ENCODE measurements around the gene PXT1.
"Not testable (repeated sequence)": the region's sequence is repeated elsewhere in the genome, so short reads cannot be mapped to it uniquely, and the experiment has no call there.

PXT1 gene

DNA sequence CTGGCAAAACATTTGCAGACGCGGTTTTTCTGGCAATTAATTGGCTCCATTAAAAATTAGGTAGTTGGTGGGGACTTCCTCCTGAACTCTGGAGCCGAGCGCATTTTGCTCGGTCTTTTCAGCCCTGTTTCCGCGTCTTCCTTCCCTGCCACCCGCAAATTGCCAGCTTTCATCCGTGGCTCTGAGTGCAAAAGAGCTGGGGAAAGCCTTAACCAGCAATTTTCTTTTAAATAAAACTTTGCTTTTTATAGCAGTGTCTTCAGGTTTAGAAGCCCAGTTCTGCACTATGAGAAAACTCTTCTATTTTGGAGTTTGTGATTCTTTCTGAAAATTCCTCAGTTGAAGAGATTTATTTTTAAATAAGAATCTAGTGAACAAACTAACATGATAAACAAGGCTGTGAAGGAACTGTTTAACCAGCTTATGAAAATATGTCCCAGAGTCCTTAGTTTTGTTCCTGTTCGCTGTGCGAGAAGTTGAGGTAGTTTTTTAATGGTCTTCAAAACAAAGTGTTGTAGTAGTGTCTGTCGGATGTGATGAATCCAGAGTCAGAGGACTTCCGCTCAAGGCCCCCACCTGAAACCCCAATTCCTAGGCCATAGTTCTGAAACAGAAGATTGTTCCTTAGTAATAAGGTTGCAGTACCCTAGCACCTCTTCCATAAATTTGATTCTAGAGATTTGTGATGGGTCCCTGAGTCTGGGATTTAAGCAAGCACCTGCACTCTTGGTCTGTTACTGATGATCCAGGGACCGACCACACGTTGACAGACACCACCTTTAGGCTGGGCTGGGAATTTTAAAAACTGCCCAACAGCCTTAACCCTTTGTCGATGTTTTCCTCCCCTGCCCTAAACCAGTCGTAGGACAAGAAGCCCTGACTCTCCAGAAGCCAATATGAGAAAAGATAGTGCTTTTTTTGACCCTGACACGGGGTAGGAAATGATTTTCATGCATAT lies 1.1 kb upstream of the PXT1 start:
- no peak for DNase-seq (ENCODE audit: low read depth)

DNA sequence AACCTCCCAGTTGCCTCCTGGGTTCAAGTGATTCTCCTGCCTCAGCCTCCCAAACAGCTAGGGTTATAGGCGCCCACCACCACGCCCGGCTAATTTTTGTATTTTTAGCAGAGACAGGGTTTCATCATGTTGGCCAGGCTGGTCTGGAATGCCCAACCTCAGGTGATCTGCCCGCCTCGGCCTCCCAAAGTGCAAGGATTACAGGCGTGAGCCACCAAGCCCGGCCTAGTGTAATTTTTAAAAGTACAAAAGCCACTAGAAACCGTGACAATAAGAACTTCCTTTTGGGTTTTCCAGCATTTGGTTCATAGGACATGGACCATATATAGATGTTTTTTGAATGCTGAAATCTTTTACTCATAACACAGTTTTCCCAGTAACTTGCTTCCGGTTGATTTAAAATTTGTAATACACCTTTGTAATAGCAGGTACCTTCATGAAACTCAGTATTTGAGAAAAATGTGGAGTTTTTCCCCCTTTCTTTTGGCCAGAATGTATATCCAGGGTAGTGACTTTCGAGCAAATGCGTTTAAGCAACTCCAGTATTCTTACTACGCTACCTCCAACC lies 467 bp downstream of the PXT1 start:
- no peak for DNase-seq (ENCODE audit: low read depth)

DNA sequence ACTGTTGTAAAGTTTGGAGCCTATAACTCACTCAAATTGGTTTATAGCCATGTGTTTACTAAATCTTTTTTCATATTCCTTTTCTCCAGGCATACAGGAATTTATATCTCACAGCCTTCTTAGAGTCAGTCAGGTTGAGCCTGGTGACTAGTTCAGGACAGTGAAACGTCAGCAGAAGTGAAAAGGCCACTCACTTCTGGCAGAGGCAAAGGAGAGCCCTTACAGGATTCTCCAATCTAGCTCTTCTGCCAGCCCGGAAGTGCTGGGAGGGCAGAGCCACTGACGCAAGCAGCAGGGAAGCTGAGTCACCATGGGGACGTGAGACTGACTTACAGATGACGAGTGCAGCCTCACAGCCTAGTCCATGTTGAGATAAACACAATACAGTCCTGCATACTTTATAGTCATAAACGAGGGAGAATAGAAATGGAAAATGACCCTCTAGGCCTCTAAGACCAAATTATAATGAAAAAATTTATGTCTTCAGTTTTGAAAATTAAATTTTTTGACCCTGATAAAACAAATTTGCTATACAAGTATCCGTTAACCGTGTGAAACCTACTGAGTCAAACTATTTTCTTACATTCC lies 1.3 kb downstream of the PXT1 start:
- DNase-seq (ENCODE audit: low read depth) = peak; percentile 61

DNA sequence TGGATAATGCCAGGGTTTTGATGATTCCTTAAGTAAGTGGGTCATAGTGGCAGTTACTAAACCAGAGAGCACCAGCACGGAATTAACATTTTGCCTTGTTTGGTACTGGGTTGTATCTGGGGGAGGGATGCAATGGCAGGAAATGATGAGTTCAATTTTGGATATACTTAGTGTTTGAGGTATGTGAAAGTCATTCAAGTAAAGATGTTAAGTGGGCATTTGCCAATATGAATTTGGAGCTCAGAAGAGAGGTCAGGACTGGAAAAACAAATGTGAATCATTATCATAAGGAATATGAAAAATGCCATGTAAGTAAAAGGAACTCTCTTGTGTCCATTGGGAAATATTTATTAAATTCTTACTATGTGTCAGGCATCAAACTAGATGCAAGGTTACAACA lies 6.2 kb downstream of the PXT1 start:
- no peak for DNase-seq (ENCODE audit: low read depth)

DNA sequence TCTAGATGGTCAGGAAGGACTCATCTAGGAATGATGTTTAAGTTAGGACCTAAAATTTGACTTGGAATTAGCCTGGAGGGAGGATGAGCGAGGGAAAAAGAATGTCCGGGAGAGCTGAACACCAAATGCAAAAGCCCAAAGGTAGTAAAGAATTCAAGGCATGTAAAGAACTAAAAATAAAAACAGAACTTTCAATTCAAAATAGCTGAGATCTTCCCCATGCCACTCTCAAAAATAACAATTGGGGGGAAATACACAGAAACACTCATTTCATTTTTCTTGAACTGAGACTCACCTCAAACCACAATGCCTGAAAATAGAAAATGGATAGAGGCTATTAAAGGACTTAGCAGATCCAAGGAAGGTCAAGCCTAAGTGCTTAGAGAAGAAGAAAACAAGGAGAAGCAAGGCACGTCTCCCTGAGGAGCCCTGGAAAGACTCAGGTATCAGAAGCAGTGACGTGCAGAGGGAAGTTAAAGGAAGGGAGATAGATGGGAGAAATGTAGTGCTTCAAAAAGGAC lies 10.4 kb downstream of the PXT1 start:
- DNase-seq (ENCODE audit: low read depth) = no peak

DNA sequence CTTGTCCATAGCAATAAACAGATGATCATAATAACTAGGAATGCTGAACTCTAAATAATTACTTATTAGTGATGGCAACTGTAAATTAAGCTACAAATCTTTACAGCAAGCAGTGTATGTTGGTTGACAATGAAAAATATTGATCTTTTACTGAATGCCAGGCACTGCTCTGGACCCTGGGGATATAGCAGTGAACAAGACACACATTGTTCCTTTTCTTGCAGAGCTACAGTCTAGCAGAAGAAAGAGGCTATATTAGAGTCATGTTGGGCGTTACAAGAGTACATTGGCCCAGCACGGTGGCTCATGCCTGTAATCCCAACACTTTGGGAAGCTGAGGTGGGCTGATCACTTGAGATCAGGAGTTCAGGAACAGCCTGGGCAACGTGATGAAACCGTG lies 11.5 kb downstream of the PXT1 start:
- DNase-seq (ENCODE audit: low read depth) = no peak

DNA sequence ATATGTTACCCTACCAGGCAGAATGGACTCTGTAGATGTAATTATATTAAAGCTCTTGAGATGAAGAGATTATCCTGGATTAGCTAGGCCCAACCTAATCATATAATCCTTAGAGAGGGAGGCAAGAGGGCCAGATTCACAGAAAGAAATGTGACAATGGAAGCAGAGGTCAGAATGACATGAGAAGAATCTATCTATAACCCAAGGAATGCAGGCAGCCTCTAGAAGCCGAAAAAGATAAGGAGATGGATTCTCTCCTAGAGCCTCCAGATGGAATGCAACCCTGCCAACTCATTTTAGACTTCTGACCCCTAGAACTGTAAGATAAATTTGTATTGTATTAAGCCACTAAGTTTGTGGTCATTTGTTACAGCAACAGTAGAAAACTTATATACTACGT lies 12.3 kb downstream of the PXT1 start:
- DNase-seq (ENCODE audit: low read depth) = no peak

DNA sequence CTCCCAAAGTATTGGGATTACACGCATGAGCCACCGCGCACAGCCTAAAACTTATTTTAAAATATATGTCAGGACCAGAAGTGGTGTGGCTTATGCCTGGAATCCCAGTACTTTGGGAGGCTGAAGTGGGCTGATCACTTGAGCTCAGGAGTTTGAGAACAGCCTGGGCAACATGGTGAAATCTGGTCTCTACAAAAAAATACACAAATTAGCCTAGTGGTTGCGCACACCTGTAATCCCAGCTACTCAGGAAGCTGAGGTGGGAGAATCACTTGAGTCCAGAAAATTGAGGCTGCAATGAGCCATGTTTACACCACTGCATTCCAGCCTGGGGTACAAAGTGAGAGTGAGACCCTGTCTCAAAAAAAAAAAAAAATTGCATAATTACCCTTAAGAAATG lies 13.7 kb downstream of the PXT1 start:
- DNase-seq (ENCODE audit: low read depth) = no peak

DNA sequence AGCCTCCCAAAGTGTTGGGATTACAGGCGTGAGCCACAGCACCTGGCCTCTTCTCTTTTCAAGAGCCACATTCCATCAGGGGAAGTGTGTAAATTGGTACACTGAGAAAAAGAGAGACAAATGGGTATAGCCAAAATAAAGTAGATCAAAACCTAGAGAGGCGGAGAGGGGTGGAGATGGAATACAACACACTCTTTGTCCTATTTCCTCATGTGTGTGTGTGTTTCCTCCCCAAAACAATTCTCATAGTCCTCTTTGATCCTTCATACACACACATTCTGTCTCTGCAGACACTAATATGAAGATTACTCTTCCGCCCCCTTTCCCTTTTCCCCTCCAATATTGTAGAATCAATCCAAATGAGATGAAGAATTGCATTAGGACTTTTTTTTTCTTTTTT lies 16.0 kb downstream of the PXT1 start:
- DNase-seq (ENCODE audit: low read depth) = no peak

DNA sequence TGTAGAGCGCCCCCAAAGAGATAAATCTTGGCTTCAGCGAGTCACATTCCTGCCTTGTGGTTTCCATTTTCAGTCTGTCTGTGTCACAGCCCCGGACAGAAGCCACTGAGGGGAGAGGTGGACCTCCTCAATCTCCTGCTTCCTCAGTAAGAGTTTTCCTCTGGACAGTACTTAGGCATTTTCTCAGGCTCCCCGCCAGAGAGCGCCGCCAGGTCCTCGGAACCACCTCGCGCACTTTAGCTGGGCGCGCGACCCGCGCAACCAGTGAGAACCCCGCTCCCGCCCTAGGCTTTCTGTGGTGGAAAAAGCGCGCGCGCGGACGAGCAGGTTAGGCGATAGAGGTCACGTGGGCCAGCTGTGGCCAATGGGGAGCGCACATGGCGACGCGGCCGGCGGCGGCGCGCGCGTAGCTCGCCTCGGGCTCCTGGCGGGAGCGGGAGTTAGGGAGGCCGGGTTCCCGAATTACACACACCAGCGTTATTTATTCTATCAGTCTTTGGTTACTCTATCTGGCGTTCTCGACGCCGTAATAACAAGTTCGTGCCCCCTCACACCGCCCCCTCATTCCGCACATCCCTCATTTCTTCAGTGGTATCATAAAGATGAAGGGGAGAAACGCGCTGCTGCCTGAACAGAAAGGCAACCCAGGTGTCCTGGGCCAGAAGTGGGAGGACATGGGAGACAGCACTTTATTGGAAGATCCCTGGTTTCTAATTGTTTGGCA lies 19.4 kb downstream of the PXT1 start:
- peak; percentile 95 for DNase-seq (ENCODE audit: low read depth)

DNA sequence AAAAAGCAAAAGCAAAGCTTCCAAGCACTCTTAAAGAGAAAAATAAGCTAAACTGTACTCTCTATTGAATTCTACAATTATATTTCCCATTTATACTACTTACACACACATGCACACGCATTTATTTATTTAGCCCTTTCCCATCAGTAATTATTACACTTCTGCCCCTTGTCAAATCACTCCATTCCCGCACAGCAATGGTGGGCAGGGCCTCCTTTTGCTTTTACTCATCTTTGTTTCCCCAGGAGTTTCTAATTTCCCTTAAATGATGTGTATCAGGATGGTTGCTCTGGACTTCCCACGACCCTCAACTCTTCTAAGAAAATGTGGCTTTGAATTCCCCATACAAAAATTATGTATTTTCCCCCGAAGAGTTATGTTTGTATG lies 19.9 kb downstream of the PXT1 start:
- no peak for DNase-seq (ENCODE audit: low read depth)

DNA sequence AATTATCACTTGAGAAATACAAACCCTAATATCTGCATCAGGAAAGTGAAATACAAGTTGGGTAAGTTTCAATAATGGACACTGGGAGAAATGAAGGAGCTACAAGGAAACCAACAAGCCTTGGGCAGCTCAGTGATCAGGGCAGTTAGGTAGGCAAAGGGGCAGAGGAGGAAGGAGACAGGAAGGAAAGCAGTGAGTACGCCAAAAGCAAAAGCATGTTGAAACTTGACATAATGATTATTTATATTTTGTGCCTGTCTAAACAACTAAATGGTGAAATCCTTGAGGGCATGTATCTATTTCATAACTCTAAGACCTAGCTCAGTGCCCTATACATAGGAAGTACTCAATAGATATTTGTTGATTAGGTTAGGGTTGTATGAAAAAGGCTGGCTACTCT lies 23.3 kb downstream of the PXT1 start:
- no peak for DNase-seq (ENCODE audit: low read depth)

DNA sequence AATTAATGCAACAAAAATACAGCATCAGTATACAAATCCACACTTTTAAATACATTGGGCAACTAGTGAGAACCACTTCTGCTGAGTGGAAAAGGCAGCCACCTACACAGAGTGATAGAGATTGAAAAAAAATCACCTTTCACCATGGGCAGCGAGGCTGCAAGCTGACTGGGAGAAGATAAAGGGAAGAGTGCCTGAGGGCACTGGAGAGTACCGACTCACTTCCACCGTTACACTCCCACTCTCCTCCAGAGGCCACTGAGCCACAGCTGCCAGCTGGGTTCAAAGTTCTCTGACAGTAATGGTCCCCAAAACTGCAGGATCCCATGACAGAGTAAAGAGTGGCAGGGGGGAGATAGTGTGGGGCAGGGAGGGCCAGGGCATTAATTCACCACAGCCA lies 24.1 kb downstream of the PXT1 start:
- DNase-seq (ENCODE audit: low read depth) = no peak

DNA sequence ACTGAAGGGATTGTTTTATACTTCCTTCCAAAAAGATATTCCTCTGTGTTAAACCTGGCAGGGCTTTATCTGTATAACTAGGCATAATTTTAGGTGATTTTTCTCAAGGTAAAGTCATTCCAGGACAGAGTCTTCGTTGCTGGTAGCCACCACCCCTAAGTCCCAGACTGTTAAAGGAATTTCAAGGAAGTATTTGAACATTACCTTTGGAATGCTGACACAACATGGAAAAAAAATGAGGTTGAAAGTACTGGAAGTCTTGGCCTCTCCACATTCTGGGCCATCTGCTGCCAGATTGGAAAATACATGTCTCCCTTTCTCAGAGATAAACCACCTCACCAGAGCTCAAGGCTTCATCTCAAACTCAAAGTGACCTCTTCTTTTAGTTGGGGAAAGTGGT lies 28.2 kb downstream of the PXT1 start:
- DNase-seq (ENCODE audit: low read depth) = no peak

DNA sequence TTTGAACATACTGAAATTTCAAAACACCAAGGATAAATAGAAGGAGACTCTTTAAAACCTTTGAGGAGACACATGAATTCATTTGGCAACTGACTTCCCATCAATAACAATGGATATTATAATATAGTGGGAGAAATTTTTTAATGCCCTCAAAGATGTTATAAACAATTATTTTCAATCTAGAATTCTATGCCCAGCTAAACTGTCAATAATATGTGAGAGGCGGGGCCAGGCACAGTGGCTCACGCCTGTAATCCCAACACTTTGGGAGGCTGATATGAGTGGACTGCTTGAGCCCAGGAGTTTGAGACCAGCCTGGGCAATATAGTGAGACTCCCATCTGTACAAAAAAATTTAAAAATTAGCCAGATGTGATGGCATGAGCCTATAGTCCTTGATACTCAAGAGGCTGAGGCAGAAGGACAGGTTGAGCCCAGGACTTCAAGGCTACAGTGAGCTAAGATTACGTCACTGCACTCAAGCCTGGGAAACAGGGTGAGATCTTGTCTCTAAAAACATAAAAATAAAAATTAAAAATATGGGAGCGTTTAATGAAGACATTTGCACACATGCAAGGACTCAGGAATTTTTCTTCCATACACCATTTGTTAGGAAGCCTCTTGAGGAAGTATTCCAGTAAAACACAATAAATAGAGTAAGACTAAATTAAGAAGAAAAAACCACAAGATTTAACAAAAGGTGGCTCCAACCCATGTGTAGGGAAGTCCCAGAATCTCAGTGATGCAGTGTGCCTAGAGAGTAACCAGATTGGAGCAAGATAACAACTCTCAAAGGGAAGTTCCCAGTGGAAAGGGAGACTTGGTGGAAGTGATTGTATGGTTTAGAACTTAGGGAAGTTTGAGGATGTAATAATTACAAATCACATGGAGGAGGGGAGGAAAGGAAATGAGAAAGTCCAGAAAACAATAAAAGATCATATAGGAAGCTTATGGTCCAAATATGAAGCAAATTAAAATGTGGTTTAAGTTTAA lies 28.9 kb downstream of the PXT1 start:
- DNase-seq (ENCODE audit: low read depth) = no peak

DNA sequence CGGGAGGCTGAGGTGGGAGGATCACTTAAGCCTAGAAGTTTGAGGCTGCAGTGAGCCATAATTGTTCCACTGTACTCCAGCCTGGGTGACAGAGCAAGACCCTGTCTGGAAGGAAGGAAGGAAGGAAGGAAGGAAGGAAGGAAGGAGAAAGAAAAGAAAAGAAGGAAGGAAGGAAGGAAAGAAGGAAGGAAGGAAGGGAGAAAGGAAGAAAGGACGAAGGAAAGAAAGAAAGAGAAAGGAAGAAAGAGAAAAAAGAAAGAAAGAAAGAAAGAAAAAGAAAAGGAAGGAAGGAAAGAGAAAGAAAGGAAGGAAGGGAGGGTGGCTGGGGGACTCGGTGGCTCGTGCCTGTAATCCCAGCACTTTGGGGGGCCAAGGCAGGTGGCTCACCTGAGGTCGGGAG lies 32.9 kb downstream of the PXT1 start:
- DNase-seq (ENCODE audit: low read depth) = not testable (repeated sequence)

DNA sequence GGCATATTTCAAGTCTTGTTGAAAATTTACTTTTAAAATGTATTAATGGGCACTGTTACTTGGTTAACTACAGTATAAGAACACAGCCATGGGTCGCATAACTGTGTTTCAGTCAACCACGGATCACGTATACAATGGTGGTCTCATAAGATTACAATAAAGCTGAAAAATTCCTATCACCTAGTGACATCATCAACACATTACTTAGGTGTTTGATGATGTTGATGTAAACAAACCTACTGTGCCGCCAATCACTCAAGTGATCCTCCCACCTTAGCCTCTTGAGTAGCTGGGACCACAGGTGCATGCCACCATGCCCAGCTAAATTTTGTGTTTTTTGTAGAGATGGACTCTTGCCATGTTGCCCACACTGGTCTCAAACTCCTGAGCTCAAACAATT lies 38.5 kb downstream of the PXT1 start:
- no peak for DNase-seq (ENCODE audit: low read depth)

DNA sequence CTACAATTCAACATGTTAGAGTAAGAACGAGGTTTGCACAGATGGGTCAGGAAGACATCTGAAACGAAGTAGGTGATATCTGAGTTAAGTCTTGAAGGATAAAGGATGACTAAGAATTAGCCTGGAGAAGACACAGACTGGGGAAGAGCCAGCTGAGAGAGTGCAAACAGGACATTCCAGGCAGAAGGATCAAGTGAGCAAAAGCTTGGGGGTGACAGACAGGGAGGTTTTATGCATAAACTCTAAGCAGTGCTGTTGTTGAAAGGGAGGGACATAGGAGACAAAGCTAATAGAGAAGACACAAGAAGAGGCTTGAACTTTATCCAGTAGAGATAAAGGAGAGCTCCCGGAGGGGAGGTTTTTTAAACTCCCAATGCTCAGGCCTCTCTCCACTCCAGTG lies 40.2 kb downstream of the PXT1 start:
- DNase-seq (ENCODE audit: low read depth) = no peak

DNA sequence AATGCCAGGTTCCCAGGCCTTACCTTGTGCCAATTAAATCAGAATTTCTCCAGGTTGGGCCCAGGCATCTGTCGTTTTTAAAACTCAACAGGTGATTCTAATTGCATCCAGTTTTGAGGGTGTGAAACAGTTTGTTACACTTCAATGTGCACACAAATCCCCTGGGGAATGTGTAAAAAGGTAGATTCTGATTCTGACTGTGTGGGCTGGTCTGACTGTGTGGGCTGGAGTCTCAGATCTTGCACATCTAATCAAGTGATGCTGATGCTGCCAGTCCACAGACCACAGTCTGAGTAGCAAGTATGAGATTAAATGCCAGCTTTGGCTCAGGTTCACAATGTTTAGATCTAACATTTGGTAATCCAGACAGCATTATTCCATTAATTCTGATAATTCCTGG lies 42.7 kb downstream of the PXT1 start:
- no peak for DNase-seq (ENCODE audit: low read depth)

DNA sequence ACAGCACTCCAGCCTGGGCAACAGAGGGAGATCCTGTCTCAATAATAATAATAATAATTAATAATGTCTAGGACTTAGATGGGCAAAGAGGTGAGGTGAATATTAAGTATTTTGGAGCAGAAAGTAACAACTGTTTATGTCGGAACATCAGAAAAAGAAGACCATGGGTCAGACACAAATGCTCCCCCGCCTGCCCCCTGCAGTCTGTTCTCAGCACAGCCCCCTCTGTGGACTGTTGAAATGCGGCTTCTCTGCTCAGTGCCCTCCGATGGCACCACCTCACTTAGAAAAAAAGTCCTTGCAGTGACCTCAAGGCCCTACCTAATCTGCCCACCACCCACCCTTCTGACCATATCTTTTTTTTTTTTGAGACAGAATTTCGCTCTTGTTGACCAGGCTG lies 50.0 kb downstream of the PXT1 start:
- DNase-seq (ENCODE audit: low read depth) = no peak

DNA sequence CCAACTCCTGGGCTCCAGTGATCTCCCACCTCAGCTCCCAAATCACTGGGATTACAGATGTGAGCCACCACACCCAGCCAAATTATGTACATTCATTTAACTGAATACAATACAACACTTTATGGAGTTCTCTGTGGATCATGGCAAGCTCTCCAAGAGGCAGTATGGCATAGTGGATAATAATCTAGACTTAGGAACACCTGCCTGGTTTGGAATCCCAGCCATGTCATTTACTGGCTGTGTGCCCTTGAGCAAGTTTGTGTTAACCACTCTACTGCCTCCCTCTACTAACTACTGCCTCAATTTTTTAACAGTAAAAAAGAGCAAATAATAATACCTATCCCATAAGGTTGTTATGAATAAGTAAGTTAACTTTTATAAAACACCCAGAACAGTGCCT lies 53.3 kb downstream of the PXT1 start:
- no peak for DNase-seq (ENCODE audit: low read depth)
